GM10266 (cell line): ENCODE results near the gene AKAP3.

Source experiments
- DNase-seq: peaks from one replicate; pipeline ENCODE4 v3.0.0; 2012; ENCODE audit errors: extremely low spot score
- TF ChIP-seq, protein P1 (sequence below): IDR thresholded peaks from 2 replicates; pipeline ENCODE4 v1.5.1; 2012; ENCODE audit warnings: mild to moderate bottlenecking, low read depth; ENCODE audit not compliant: control insufficient read depth, insufficient read depth; ENCODE audit errors: missing control alignments

The AKAP3 gene

GRCh38 chr12:4653691-4654090 lies 4.8 kb upstream of the AKAP3 start:
- no peak for DNase-seq
- TF ChIP-seq, protein P1, sequence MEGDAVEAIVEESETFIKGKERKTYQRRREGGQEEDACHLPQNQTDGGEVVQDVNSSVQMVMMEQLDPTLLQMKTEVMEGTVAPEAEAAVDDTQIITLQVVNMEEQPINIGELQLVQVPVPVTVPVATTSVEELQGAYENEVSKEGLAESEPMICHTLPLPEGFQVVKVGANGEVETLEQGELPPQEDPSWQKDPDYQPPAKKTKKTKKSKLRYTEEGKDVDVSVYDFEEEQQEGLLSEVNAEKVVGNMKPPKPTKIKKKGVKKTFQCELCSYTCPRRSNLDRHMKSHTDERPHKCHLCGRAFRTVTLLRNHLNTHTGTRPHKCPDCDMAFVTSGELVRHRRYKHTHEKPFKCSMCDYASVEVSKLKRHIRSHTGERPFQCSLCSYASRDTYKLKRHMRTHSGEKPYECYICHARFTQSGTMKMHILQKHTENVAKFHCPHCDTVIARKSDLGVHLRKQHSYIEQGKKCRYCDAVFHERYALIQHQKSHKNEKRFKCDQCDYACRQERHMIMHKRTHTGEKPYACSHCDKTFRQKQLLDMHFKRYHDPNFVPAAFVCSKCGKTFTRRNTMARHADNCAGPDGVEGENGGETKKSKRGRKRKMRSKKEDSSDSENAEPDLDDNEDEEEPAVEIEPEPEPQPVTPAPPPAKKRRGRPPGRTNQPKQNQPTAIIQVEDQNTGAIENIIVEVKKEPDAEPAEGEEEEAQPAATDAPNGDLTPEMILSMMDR: no peak

- TF ChIP-seq, protein P1: no peak
- DNase-seq: no peak
Observed at GRCh38 chr12:4653257-4653656, 4.4 kb upstream of the AKAP3 start.

- TF ChIP-seq, protein P1: no peak
- DNase-seq: no peak
Observed at GRCh38 chr12:4649358-4649661, 459 bp upstream of the AKAP3 start.

DNA sequence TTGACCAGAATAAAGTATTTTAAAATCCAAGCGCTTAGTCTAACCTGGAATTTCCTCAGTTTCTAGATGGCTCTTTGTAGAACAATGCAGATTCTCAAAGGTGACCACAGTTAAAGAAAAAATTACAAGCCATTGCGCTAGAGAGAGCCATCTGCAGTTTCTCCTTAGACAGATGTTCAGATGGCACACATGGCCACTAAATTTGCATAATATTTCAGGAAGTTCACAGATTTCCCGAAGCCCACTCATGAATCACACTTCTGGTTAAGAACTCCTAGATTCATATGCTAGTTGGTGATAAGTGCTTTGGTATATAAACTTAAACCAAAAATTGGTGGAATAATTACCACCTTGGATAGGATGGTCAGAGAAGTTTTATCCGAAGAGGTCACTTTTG lies 749 bp downstream of the AKAP3 start:
- DNase-seq: no peak
- TF ChIP-seq, protein P1: no peak

DNA sequence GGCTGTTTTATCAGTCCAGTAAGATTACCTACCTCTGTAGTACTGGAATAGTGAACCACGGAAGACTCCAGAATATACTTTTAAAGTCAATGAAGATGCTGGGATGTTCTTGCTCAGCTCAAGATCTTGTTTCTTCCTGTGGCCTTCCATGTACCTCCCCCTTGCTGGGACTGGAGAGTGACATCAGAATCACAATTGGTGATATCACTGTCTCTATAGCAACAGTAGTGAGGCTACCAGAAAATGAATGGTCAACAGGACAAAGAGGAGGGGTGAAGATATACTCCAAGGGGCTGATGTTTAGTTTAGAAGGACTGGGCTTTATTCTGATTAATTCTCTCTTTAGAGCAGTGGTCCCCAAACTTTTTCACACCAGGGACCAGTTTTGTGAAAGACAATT lies 3.8 kb downstream of the AKAP3 start:
- DNase-seq: no peak

DNA sequence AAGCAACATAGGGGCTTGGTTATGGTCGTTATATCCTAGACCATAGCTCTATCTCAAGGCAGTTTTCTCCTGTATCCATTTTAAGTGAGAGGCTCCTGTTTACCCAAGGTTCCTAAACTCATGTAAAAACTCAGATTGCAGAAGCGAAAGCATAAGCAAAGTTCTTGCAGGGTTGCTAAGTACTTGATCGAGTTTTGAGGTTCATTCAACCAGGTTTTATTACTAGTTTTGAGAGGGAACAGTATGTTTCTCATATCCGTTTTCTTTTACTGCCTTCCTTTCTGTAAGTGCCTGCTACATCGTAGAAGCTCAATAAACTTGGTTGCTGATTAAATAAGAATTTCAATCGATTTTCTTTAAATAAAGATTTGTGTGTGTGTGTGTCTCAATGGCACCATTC lies 5.1 kb downstream of the AKAP3 start:
- DNase-seq: peak; percentile 31
- TF ChIP-seq, protein P1: no peak

More for the DNA sequence above, 3.8 kb downstream of the AKAP3 start:
- TF ChIP-seq, protein P1: no peak

DNA sequence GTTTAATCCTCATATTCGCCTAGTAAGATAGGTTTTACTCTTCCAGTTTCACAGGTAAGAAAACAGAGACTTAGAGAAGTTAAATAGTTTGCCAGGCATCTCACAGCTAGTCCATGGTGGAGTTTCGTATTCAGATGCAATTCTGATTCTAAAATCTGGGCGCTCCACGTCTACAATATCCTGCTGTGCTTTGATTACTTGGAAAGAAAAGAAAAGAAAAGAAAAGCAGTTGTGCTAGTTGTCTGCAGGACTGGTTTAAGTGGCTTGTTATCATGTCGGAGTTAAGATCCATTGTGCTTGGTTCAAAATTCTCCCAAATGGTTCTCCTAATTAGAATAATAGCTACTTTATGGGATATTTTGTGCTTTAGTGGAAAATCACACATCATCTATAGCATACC lies 18.6 kb downstream of the AKAP3 start:
- DNase-seq: no peak
- TF ChIP-seq, protein P1: no peak

DNA sequence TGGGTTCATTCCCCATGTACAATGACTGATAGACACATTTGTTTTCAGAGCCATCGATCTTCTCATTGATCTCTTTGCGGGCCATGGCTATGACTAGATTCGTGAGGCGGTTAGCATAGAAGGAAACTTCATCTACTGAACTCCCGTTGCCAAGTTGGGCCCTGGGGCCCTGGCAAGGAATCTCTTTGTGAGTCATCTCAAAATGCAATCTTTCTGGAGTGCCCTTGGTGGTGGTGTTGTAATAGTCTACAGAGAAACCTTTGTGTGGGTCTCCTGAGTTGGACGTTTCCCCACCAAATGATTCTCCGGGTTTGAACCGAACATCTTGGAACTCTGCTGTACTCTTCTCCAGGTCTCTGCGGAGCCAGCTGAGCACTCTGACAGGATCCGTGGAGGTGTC lies 20.4 kb downstream of the AKAP3 start:
- TF ChIP-seq, protein P1: no peak
- DNase-seq: no peak
